Suprapubic skin (tissue), 4 donors: ENCODE measurements around the gene ST3GAL6.
A peak's percentile ranks its signal among the peaks of the same experiment; 100 is the strongest.

Experiments used
- EP300 ChIP-seq: sonication (generic); formaldehyde crosslinking; IDR thresholded peaks from one replicate; pipeline ENCODE4 v1.6.1; 2017; ENCODE audit warnings: antibody characterized with exemption
- POLR2A ChIP-seq, 2 donors: fragments of 450-650 bp; IDR thresholded peaks; one replicate each; pipeline ENCODE4 v1.6.1; 2017; ENCODE audit warnings: antibody characterized with exemption in 2 of 2, mild to moderate bottlenecking in 2 of 2, moderate library complexity in 2 of 2
- POLR2AphosphoS5 ChIP-seq, 3 donors: sonication (generic); formaldehyde crosslinking; IDR thresholded peaks; one replicate each; pipeline ENCODE4 v1.6.1; 2017; ENCODE audit warnings: antibody characterized with exemption in 3 of 3
- TF ChIP-seq, protein P1 (sequence below), 2 donors: fragments of 200-600 bp in 1 of 2; fragments of 450-650 bp in 1 of 2; sonication (generic) in 1 of 2; IDR thresholded peaks; one replicate each; pipeline ENCODE4 v1.5.1; 2016 to 2019; ENCODE audit warnings: antibody characterized with exemption in 2 of 2, mild to moderate bottlenecking in 1 of 2, moderate library complexity in 1 of 2

DNA sequence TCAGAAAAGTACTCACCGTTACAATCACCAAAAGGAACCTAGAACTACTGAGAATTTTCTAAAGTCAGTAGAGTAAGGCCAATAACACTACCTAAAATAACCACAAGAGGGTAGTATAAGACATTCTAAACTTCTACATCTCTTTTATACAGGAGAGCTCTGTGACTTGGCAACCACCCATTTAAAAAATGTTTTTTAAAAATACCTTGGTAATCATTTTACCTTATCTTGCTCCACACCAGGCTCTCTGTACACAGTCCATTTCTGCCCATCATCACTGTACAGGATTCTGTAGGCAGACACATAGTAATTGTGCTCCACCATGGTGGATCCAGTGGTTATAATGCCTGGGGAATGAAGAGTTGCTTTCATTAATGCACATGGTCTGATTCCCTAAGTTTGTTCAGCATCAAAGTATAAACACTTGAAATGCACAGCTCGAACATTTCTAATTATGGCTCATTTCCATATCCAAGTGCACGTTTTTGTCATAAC lies 54.5 kb downstream of the ST3GAL6 start:
- TF ChIP-seq, protein P1, sequence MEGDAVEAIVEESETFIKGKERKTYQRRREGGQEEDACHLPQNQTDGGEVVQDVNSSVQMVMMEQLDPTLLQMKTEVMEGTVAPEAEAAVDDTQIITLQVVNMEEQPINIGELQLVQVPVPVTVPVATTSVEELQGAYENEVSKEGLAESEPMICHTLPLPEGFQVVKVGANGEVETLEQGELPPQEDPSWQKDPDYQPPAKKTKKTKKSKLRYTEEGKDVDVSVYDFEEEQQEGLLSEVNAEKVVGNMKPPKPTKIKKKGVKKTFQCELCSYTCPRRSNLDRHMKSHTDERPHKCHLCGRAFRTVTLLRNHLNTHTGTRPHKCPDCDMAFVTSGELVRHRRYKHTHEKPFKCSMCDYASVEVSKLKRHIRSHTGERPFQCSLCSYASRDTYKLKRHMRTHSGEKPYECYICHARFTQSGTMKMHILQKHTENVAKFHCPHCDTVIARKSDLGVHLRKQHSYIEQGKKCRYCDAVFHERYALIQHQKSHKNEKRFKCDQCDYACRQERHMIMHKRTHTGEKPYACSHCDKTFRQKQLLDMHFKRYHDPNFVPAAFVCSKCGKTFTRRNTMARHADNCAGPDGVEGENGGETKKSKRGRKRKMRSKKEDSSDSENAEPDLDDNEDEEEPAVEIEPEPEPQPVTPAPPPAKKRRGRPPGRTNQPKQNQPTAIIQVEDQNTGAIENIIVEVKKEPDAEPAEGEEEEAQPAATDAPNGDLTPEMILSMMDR (IDR thresholded peaks at IDR 0.05): peak; percentile 53 to 58
- TF ChIP-seq EP300 (no peak), POLR2A (IDR thresholded peaks at IDR 0.05) (no peak), POLR2AphosphoS5 (IDR thresholded peaks at IDR 0.05) (no peak)
